Left forelimb (tissue), 1 donor: ENCODE measurements around the gene NSF.
"Not testable (repeated sequence)": the region's sequence is repeated elsewhere in the genome, so short reads cannot be mapped to it uniquely, and the experiment has no call there.

Experiments
- DNase-seq: peaks from one replicate; pipeline ENCODE4 v3.0.0-alpha.2; 2018; ENCODE audit warnings: low spot score

NSF gene

DNA sequence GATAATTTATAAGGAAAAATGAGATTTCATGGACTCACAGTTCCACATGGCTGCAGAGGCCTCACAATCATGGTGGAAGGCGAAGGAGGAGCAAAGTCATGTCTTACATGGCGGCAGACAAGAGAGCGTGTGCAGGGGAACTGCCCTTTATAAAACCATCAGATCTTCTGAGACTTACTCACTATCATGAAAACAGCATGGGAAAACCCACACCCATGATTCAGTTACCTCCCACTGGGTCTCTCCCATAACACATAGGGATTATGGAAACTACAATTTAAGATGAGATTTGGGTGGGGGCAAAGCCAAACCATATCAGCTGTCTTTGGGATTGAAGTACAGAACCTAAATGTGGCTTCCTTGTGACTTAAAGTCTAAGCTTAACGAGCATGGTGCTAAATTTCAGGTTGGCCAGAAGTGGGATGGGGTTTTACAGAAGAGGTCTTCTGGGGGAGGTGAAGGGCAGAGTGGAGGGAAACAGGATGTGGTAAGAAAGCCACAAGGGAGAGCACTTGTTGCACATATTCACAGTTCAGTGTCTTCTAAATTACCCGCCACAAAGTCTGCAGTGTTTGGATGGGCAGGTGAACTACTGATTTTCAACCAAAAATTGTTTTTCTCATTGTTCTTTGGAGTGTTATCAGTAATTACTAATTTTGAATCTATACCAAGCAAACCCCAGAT is 38.4 kb downstream of the NSF start:
- not testable (repeated sequence) for DNase-seq

DNA sequence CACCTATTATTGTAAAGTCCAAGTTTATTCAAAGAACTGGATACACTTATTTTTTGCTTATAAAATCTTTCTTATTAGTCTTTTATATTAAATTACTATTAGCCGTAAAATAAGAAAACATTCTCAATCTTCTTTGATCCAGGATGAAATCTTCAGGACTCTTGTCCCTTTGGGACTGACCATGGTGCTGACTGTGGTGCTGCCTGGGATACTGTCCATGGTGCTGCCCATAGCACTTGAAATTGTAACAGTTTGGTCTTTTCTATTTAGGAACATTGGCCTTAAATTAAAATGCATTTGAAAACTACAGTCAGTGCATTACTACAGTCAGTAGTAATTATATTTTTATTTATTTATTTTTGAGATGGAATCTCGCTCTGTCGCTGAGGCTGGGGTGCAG is 41.7 kb downstream of the NSF start:
- DNase-seq = not testable (repeated sequence)

DNA sequence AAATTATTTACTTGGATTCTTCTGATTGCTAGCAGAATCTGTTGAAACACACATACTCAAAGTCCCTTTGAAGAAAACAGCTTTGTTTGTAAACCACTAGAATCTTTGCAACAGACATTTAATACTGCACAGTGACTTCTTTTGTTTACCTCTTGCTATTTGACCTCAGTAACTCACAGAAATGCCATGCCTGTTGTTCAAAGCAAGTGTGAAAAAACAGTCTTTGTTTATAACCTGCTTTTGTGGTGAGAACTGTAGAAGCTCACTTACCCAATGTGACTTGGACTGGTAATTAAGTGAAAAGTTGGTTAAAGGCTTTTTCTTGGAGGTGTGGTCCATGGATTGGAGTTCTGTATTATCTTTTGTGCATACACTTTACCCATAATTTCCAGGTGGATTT is 44.4 kb downstream of the NSF start:
- not testable (repeated sequence) for DNase-seq

DNA sequence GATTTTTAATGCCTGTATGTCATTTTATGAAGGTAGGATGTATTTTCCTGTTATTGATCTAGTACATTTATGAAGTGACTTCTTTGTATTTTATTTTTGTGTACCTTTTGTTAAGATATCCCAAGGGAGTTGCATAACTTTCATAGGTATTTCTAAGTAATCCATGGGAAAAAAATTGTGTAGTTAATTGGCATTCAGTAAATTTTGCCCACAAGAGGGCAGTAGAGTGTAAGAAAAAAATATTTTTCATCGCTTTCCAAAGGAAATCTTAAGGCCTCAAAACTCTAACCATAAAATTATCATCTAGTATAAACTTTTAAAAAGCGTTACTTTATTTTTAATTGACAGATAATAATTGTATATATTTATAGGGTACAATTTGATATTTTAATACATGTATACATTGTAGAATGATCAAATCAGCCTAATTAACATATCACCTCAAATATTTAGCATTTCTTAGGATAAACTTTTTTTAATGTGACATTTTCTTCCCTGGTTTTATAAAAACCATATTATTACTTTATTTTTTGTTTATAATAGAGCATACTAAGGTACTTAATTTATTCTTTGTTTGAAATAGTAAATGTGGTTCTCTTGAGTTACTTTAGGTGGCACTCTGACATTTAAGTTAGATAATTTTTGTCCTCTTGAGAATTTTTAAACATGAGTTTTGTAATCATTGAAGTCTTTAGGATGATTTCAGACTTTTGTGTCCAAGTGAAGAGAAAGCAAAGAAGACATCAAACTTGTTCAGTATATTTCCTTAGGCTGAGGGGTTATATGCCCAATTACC is 51.6 kb downstream of the NSF start:
- not testable (repeated sequence) for DNase-seq

DNA sequence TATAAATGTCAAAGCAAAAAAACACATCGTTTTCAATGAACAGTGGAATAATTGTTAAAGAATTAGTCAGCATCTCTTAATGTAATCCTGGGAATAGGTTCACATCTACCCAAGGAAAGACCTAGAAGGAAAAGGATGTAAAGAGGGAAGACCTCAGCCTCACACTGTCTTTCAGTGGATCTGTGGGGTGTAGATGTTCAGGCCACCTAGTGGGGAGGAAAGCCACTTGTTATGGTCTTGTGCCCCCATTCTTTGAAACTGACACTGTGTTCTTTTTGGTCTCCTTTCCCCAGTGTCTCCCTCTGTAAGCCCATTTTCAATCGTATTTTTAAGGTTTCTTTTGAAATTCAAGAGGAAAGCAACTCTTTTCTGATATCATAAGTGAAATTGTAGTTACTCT is 56.8 kb downstream of the NSF start:
- not testable (repeated sequence) for DNase-seq

DNA sequence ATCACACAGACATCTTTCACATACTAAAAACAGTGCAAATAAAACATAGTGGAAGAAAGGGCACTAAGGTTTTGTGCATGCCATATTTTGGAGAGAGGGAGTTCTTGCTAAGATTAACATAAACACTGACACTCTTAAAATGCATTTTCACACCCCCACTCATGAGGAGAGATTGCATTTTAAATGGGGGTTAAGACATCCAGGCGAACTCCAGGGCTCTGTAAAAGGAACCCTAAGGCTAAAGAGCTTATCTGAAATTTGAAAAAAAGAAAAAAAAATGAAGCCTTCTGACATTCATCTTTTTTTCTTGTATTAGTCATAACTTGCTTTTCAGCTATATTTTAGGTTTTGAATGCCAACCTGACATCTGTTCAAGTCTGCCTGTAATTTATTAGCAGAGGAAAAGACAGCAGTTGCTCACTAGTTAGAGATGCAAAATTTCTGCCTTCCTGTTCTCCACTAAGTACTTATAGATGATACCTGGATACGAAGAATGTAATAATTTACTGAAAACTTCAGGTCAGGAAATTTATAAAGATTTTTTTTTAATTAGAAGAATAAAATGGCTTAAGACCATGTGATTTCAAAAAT is 57.3 kb downstream of the NSF start:
- DNase-seq = not testable (repeated sequence)

DNA sequence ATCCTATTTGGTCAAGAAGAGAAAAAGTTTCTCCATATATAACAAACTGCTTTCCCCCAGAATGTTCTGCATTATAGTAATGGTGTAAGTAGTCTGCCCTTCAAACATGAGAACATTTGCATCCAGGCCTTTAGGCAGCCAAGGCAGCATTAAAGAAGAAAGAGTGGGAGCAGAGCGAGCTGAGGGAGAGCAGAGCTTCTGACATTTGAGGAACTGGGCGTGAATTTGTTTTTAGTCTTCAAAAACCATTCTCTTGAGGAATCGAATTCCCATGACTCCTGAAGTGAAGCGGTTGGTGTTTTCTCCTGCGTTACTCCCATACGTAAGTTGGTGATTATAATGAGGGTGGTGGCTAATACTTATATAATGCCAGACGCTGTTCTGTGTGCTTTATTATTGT is 58.8 kb downstream of the NSF start:
- not testable (repeated sequence) for DNase-seq

DNA sequence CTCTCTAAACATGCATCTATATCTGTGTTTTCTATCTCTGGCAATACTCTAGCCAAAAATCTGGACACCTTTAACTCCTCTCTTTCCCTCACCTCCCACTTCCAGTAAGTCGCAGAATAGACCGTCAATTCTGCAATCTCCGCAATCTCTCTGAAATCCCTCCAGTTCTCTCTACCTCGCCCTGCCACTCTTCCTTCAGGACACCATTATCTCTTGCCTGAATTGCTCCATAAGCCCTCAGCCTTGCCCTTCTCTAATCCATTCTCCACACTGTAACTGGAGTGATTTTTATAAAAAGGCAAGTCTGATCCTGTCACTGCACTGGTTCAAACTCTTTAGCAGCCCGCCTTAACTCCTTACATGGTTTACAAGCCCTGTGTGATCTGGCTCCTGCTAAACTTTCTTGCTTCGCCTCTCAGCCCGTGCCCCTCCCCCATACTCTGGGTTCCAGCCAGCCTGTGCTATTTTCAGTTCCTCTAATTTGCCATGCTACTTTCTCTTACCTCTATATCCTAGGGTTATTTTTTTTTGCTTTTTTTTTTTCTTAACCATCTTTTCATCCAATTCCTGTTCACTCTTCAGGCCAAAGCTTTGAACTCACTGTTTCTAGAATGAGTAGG is 61.7 kb downstream of the NSF start:
- DNase-seq = not testable (repeated sequence)

DNA sequence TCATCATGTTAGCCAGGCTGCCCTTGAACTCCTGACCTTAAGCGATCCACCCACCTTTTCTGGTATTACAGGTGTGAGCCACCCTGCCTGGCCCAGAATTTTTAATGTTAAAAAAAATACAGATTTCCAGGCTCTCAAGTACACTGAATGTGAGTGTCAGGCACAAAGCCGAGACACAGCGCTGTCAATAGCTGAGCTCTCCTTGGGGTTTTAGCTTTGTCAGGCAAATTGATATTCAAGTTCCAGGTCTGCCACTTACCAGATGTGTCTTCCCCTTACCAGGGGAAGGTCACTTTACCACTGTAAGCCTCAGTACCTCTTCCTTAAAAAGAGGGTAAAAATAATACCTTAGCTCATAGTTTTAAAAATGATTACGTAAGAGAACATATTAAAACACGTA is 67.8 kb downstream of the NSF start:
- not testable (repeated sequence) for DNase-seq

DNA sequence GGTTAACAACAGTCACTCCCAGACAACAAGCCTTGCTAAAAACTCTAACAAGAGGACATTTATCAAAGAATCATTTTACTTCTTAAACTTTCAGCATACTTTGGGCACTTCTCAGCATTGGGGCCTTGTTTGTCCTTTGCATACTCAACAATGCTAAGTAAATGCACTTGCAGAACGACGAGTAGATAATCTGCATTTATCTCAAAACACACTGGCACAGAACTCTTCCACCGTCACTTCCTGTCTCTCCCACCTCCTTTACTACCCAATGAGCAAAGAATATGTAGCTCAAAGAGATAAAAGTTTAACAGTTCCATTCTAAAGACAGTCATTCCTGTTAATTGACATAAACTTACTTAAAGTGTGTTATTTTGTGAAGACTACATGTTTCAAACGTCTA is 69.2 kb downstream of the NSF start:
- DNase-seq = not testable (repeated sequence)

DNA sequence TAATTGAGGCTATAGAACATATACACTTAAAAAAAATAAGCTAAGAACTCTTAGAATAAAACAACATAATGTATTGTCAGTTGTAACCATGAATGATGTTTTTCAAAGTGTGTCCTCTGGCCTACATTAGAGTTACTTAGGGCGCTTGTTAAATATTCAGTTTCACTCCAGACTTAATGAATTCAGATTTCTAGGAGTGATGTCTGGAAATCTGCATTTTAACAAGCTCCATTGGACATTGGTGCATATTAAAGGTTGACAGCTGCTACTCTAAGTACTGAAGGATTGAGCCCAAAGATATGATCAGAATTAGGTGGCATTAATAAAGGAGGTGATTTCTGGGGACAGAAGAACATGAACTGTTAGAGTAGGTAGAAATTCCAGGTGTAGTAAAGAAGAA is 72.7 kb downstream of the NSF start:
- DNase-seq = not testable (repeated sequence)

DNA sequence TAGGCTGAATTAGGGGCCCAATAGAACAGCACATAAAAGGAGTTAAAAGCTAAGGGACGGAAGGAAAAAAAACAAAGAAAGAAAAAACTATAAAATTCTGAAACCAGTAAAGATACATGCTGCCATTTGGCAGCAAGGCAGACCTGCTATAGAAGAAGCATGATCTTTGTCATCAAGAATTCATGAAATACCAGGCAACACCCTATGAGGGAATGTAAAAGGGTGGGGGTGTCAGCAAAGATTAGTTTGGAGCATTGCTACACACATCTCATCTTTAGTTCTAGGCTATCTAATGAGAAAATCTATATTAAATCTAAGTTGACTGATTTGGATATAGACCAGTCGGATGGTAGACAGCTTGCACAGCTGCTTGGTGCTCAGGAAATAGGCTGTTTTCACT is 73.1 kb downstream of the NSF start:
- DNase-seq = not testable (repeated sequence)

DNA sequence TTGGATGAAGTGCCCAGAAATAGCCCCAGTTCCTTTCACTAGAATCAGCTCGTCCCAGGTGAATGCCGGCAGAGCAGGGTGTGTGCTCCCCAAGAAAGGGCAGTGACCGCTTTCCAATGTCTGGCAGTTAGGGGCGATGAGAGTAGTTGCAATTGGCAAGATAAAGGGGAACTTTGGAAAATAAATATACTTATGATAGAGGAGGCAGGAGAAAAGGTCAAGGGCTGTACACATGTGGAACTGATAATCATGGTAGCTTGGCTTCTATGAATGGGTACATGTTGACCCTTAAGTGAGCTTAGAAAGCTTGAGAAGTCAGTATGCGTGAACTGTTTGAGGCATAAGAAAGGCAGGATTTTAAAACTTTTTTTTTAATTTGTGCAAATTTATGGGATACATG is 75.5 kb downstream of the NSF start:
- not testable (repeated sequence) for DNase-seq

DNA sequence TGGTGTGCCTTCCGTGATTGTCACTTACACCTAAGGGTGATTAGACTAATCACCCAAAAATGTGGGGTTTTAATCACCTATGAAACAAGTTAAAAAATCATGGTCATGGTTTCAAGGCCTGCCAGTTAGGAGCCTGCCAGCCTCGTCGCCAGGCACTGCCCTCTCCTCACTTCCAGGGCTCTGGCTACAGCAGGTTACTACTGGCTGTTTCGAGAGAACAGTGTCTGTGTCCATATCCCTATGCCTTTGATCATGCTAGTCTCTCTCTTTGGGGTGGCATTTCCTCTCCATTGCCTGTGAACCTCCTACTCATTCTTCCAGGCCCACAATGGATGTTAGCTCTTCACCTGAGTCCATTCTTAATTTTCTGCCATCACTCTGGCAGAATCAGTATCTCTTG is 80.3 kb downstream of the NSF start:
- DNase-seq = not testable (repeated sequence)

DNA sequence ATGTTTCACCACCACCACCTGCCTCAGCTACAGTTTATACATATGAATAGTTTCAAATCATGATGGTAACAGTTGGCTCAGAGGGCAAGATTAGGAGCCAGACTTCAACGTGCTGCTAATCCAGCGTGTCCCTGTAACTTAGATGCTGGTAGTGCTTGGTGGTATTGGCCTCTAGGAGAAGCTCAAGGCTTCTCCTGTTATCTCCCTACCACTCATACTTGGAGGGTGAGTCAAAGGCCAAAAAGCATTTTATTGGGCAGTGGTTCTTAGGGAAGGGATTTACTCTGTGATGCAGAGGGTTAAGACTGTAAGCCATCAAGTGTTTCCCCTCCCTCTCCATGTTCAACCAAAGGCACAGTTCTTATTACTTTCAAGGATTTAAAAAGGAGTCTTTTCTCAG is 82.3 kb downstream of the NSF start:
- not testable (repeated sequence) for DNase-seq

DNA sequence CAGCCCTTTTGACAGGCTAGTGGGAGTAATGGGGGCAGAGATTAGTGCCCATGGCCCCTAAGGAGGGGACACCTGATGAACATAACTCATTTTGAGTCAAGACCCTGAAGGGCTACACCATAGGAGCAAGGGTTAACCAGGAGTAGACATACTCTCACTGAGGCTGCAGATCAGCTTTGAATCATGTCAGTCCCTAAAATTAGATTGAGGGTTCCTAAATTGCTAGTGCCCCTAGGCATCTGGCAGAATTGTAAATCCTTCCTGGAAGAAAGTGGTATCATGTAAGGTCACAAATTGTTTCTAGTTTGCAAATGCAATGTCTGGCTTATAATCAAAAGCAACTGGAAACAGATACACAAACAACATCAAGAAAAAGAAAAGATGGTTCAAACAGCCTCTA is 87.3 kb downstream of the NSF start:
- not testable (repeated sequence) for DNase-seq

DNA sequence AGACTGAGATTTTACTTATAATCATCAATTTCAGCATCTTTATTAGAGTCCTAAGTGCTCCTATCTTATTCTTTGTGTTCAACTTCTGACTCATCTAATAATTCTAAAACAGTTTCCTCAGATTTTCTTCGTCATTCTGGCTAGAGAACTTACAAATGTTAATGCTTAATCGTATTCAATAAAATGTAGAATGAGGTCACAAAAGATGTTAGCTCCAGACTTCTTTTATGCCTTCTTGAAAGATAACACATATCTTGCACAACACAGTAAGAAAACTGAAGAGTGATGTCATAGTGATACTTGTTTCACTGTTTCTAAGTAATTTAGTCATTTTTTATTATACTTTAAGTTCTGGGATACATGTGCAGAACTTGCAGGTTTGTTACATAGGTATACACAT is 93.2 kb downstream of the NSF start:
- DNase-seq = not testable (repeated sequence)

DNA sequence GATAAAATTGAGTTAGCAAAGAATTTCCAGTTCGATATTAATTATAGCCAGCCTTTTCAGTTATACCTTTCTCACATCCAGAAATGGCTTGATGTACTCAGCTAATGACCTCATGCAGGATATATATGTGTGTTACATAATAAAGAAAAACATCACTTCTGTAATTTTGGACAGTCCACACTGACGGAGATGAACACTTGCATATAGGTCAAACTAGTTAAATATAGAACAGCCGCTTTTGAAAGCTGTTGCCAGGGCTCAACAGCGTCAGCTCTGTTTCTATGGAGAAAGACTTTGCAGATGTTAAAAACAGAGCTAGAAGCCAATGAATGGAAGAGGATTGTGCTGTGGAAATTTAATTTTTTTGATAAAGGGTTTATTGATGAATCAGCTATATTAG is 94.8 kb downstream of the NSF start:
- not testable (repeated sequence) for DNase-seq

DNA sequence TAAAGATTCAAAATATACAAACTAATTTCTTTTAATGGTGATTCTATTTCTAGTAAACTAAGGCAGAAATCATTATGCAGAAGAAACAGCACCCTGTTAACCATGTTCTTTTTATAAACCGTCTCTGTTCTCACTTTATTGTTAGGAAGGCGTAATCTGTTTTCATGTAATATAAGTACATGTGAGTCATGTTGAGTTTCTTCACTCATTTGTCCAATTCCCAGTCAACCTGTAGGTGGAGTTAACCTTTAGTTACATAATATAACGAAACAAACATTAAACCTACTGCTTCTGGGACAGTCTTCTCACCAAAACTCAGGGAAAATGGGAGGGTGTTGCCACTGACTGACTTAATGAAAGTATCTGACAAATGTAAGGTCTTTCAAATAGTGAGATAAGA is 101.7 kb downstream of the NSF start:
- not testable (repeated sequence) for DNase-seq

DNA sequence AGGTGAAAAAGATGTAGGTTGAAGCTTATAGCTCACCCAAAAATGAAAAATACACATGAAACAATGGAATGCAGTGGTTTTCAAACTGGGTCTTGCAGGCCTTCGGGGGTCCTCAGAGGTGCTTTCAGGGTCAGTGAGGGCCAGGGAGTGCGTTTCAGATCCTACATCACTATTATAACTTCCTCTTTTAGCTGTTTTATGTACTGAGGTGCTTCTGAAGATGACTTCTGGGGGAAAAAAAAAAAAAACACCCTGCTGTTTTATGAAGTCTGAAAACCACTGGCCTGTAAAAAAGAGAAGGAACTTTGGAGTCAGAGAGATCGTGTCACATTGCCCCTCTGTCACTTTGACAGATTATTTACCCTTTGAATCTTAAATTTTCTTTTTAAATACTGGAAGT is 102.8 kb downstream of the NSF start:
- DNase-seq = not testable (repeated sequence)

DNA sequence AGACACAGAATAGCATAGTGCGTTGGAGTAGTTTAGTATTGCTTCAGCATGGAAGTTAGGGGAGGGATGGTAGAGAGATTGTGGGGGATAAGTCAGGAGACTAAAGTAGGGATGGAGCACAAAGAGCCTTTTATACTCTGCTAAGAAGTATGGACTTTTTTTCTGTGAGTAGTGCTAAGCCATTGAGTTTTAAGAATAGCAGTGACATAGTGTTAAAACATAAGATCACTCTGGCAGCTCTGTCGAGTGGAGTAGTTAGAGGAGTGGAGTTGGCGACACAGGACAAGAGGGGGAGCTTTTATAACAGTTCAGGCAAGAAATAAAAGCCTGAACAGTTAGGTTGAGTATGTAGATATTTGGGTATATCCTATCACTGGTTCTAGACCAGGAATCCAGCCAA is 106.1 kb downstream of the NSF start:
- not testable (repeated sequence) for DNase-seq

DNA sequence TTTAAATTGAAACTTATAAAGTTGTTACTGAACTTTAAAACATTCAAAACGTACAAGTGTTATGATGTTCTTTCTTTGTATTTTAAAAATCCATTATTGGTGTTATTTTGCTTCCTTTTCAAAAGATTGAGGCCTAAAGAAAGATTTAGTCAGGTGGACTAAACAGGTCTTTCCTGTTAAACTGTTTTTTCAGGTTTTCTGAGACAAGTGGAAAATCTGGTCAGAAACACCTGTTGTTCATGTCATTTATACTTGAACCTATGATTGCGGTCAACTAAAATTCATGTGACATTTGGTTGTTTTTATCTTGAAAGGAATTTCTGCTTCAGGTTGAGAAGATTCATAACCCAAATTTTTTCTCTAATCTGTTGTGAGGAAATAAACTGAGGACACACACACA is 108.5 kb downstream of the NSF start:
- not testable (repeated sequence) for DNase-seq

DNA sequence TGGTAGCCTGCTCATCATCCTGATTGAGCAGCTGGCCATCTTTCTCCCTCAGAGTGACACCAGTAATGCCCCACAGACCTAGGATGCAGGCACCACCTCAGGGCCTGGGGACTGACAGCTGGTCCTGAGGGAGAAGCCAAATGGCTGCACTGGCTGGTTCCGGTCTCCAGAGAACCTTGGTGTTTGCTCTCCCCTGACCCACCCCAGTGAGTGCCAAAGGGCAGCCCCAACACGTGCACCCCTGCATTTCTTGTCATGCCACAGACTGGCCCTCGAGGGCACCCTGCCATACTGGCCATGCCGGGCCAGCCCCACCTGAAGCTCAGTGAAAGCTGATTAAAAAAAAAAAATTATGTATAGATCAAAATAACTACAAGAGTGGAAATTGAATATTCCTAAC is 127.5 kb downstream of the NSF start:
- DNase-seq = no peak
